Liver (tissue), 9 donors: Measurements from ENCODE around the gene PSMB4. TPM values are rescaled to one million over a fixed set of nuclear protein-coding genes. Genes with fewer than 3 reads are reported as not detected.

Experiments used
- DNase-seq: peaks from one replicate; pipeline ENCODE4 v3.0.0-alpha.2; 2017; ENCODE audit warnings: low spot score
- H3K27ac ChIP-seq, 2 donors: one replicate each; pipeline ENCODE4 v1.7.0; 2013; ENCODE audit warnings: inconsistent platforms in 2 of 2, low read length in 2 of 2, control low read depth in 1 of 2, low read depth in 1 of 2, mild to moderate bottlenecking in 1 of 2
- H3K27me3 ChIP-seq, 4 donors: one replicate each; pipeline versions ENCODE4 v1.6.1 to v1.7.0; 2013; ENCODE audit warnings: low read length in 3 of 4, inconsistent platforms in 1 of 4, mild to moderate bottlenecking in 1 of 4, moderate library complexity in 1 of 4; ENCODE audit not compliant: control insufficient read depth in 4 of 4, insufficient read depth in 4 of 4
- H3K36me3 ChIP-seq, 4 donors: one replicate each; pipeline versions ENCODE4 v1.6.1 to v1.7.0; 2013; ENCODE audit warnings: low read length in 3 of 4, mild to moderate bottlenecking in 3 of 4, low read depth in 1 of 4, moderate library complexity in 1 of 4; ENCODE audit not compliant: control insufficient read depth in 4 of 4, insufficient read depth in 3 of 4
- H3K4me1 ChIP-seq, 4 donors: one replicate each; pipeline versions ENCODE4 v1.6.1 to v1.7.0; 2013; ENCODE audit warnings: low read length in 3 of 4, mild to moderate bottlenecking in 3 of 4, moderate library complexity in 1 of 4; ENCODE audit not compliant: control insufficient read depth in 4 of 4, insufficient read depth in 4 of 4
- H3K4me3 ChIP-seq, 3 donors: one replicate each; pipeline versions ENCODE4 v1.6.1 to v1.7.0; 2013; ENCODE audit warnings: low read length in 3 of 3, control low read depth in 1 of 3, low read depth in 1 of 3, mild to moderate bottlenecking in 1 of 3
- H3K9ac ChIP-seq, 2 donors: one replicate each; pipeline ENCODE4 v1.7.0; 2013; ENCODE audit warnings: low read length in 2 of 2, mild to moderate bottlenecking in 2 of 2, moderate library complexity in 2 of 2, control low read depth in 1 of 2, low read depth in 1 of 2
- H3K9me3 ChIP-seq, 4 donors: one replicate each; pipeline versions ENCODE4 v1.6.1 to v1.7.0; 2013; ENCODE audit warnings: low read length in 3 of 4; ENCODE audit not compliant: control insufficient read depth in 4 of 4
- ATF3 ChIP-seq: IDR thresholded peaks from 2 replicates; pipeline ENCODE4 v1.6.1; 2016; ENCODE audit warnings: antibody characterized with exemption
- CTCF ChIP-seq: fragments of 150-350 bp; IDR thresholded peaks from 2 replicates; pipeline ENCODE4 v1.5.1; 2017; ENCODE audit warnings: improper control_type of control experiment, low read depth, low read length; ENCODE audit not compliant: missing input control
- EGR1 ChIP-seq, 2 donors: IDR thresholded peaks; 2 replicates each; pipeline ENCODE4 v1.6.1; 2016 to 2018; ENCODE audit warnings: antibody characterized with exemption in 2 of 2, low read depth in 2 of 2
- FOXA1 ChIP-seq: IDR thresholded peaks from 2 replicates; pipeline ENCODE4 v1.6.1; 2016; ENCODE audit warnings: antibody characterized with exemption
- FOXA2 ChIP-seq: IDR thresholded peaks from 2 replicates; pipeline ENCODE4 v1.6.1; 2016; ENCODE audit warnings: antibody characterized with exemption
- GABPA ChIP-seq, 2 donors: IDR thresholded peaks in 1 of 2; conservative IDR thresholded peaks in 1 of 2; 2 replicates each; pipeline ENCODE4 v1.6.1; 2016; ENCODE audit warnings: antibody characterized with exemption in 2 of 2, mild to moderate bottlenecking in 1 of 2, moderate library complexity in 1 of 2
- HNF4A ChIP-seq, 2 donors: conservative IDR thresholded peaks; 2 replicates each; pipeline ENCODE4 v1.6.1; 2016; ENCODE audit warnings: antibody characterized with exemption in 2 of 2, mild to moderate bottlenecking in 2 of 2
- HNF4G ChIP-seq: IDR thresholded peaks from 2 replicates; pipeline ENCODE4 v1.6.1; 2016; ENCODE audit warnings: antibody characterized with exemption
- JUND ChIP-seq, 2 donors: IDR thresholded peaks; 2 replicates each; pipeline ENCODE4 v1.6.1; 2016; ENCODE audit warnings: antibody characterized with exemption in 2 of 2
- MAX ChIP-seq: IDR thresholded peaks from 2 replicates; pipeline ENCODE4 v1.6.1; 2016; ENCODE audit warnings: antibody characterized with exemption
- NR2F2 ChIP-seq: IDR thresholded peaks from 2 replicates; pipeline ENCODE4 v1.6.1; 2016; ENCODE audit warnings: antibody characterized with exemption
- RAD21 ChIP-seq, 2 donors: IDR thresholded peaks; 2 replicates each; pipeline ENCODE4 v1.6.1; 2016; ENCODE audit warnings: antibody characterized with exemption in 2 of 2, mild to moderate bottlenecking in 2 of 2
- REST ChIP-seq: IDR thresholded peaks from 2 replicates; pipeline ENCODE4 v1.6.1; 2016; ENCODE audit warnings: antibody characterized with exemption, mild to moderate bottlenecking
- RXRA ChIP-seq, 2 donors: IDR thresholded peaks; 2 replicates each; pipeline ENCODE4 v1.6.1; 2017 to 2018; ENCODE audit warnings: antibody characterized with exemption in 2 of 2, mild to moderate bottlenecking in 1 of 2
- SP1 ChIP-seq: IDR thresholded peaks from 2 replicates; pipeline ENCODE4 v1.6.1; 2018; ENCODE audit warnings: antibody characterized with exemption, mild to moderate bottlenecking
- TAF1 ChIP-seq: conservative IDR thresholded peaks from 2 replicates; pipeline ENCODE4 v1.6.1; 2016; ENCODE audit warnings: antibody characterized with exemption, mild to moderate bottlenecking
- YY1 ChIP-seq: IDR thresholded peaks from 2 replicates; pipeline ENCODE4 v1.6.1; 2016; ENCODE audit warnings: antibody characterized with exemption, mild to moderate bottlenecking
- WGBS: extraction: QIAGEN DNeasy Blood & Tissue Kit; methylation state at CpG from one replicate; pipeline ENCODE4 v1.1.7; 2013; 5-methylcytosine and 5-hydroxymethylcytosine counted together
- polyA plus RNA-seq, 2 donors: library from polyadenylated mRNA; stranded (reverse) in 1 of 2; unstranded in 1 of 2; fragments of 200-250 nt in 1 of 2; fragments of >200 nt in 1 of 2; fragmentation: Nextera tagmentation in 1 of 2; extraction: Ambion mirVana in 1 of 2; gene quantifications; one replicate each; pipeline versions ENCODE4 v1.2.1 to v1.2.3, GENCODE V29; 2013 to 2015
- total RNA-seq, 2 donors: library from RNA; depleted of rRNA; stranded (reverse); fragments of >200 nt; gene quantifications; one replicate each; pipeline ENCODE4 v1.2.3, GENCODE V29; 2014
- donor health status: healthy.
- donor health status: healthy.
- donor health status: healthy.
- donor health status: healthy.
- donor health status: healthy.

Gene PSMB4
- total and polyA plus RNA-seq, 4 donors, result 130 to 228 (median 202) TPM

- H3K27me3 ChIP-seq, result no peaks in the 10 kb centered on the region
- H3K36me3 ChIP-seq, result peaks cover 8 to 36% (median 34%) of the 10 kb centered on the region in 4 donors
- DNase-seq, result no peak
- no peak for TF ChIP-seq GABPA (IDR thresholded peaks at IDR 0.05 in 1 of 2, conservative IDR thresholded peaks at IDR 0.05 in 1 of 2)
- TF ChIP-seq RAD21 (IDR thresholded peaks at IDR 0.05), result peak in 1 of 2 donors; percentile 19
- TF ChIP-seq CTCF, result no peak
- TF ChIP-seq HNF4G, result no peak
- no peak for TF ChIP-seq FOXA1
- no peak for TF ChIP-seq FOXA2
- TF ChIP-seq MAX, result no peak
- TF ChIP-seq SP1, result no peak
- no peak for TF ChIP-seq TAF1
- no peak for TF ChIP-seq NR2F2
- TF ChIP-seq JUND (IDR thresholded peaks at IDR 0.05), result peak in 1 of 2 donors; percentile 20
- no peak for TF ChIP-seq REST
- TF ChIP-seq YY1, result no peak
- TF ChIP-seq RXRA (IDR thresholded peaks at IDR 0.05), result peak; percentile 81
- TF ChIP-seq ATF3, result no peak
- no peak for TF ChIP-seq HNF4A (conservative IDR thresholded peaks at IDR 0.05)
- no peak for TF ChIP-seq EGR1 (IDR thresholded peaks at IDR 0.05; ENCODE audit: low read depth in 2 of 2)
- no peak overlapping the region for H3K4me3 ChIP-seq
- H3K4me1 ChIP-seq, result peaks cover 18 to 49% (median 41%) of the 10 kb centered on the region in 4 donors
- no peaks in the 10 kb centered on the region for H3K9me3 ChIP-seq
- WGBS, result 72% methylated on average over 8 of the region's 8 CpGs
- H3K9ac ChIP-seq, result no peak overlapping the region
- peak overlapping the region; percentile 47 to 64 for H3K27ac ChIP-seq
Measured at GRCh38 chr1:151367658-151368392, 31.5 kb upstream of the PSMB4 start.
